ENCODE results near the gene RMND5A.

DNA sequence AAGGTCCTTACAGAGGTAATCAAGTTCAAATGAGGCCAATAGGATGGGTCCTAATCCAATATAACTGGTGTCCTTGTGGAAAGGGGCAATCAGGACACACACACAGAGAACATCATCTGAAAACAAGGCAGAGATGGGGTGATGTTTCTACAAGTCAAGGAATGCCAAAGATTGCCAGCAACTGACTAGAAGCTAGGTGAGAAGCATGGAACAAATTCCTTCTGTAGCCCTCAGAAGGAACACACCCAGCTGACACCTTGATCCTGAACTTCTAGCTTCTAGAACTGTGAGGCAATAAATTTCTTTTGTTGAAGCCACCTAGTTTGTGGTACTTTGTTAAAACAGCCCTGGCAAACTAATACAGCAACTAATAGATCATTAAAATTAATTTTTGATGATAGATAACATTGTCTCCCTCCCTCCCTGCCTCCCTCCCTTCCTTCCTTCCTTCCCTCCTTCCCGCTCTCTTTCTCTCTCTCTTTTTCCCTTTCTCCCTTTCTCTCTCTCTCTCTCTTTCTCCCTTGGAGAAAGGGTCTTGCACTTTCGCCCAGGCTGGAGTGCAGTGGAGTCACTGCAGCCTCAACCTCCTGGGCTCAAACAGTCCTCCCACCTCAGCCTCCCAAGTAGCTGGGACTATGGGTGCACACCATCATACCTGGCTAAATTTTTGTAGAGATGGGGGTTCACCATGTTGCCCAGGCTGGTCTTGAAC, 80.9 kb downstream of the RMND5A start:
- TF ChIP-seq CTCF (IDR thresholded peaks at IDR 0.05) (no peak), ZFX (IDR thresholded peaks at IDR 0.05; ENCODE audit: borderline replicate concordance) (no peak)
